Measurements from ENCODE around the gene WDR36. TPM values are rescaled to one million over a fixed set of nuclear protein-coding genes. Genes with fewer than 3 reads are reported as not detected.

The WDR36 gene
- polyA plus RNA-seq, 1 of the 3 experiments (the other 2 are of a cell fraction) = 6.7 TPM

DNA sequence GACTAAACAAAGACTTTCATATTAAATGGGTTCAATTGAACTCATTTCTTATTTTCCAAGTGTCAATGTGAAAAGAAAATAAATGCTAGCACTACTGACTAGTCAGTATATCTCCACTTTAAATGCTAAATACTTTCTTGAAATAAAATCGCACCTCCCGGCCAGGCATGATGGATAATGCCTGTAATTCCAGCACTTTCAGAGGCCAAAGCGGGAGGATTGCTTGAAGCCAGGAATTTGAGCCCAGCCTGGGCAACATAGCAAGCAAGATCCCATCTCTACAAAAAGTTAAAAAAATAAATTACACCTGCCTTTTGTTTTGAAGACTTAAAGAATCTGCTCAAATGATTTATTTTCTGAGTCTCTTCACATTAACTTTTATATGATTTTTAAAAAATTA lies 34.7 kb downstream of the WDR36 start:
- Histone ChIP-seq H3K27ac (ENCODE audit: low read depth in 2 of 2, low read length in 1 of 2) (peak overlapping the region in 1 of 2 experiments; percentile 25; a peak in 1 of 4 replicates), H4K20me1 (ENCODE audit: insufficient read depth) (no peaks in the 10 kb centered on the region), H3K4me3 (ENCODE audit: low read depth in 2 of 2, low read length in 1 of 2) (no peak overlapping the region), H3K36me3 (replicated peaks in 1 of 2; ENCODE audit: control insufficient read depth in 1 of 2, insufficient read depth in 2 of 2, low read length in 1 of 2) (peaks cover 73 to 74% of the 10 kb centered on the region in 2 experiments), H3K4me2 (no peak overlapping the region), H3K4me1 (ENCODE audit: control insufficient read depth in 1 of 2, insufficient read depth in 2 of 2, low read depth in 1 of 2, low read length in 1 of 2) (no peaks in the 10 kb centered on the region; a peak in 2 of 4 replicates), H3K27me3 (ENCODE audit: insufficient read depth) (no peaks in the 10 kb centered on the region), H3F3A (replicated peaks; ENCODE audit: insufficient read depth) (peaks cover 20% of the 10 kb centered on the region), H3K79me2 (ENCODE audit: insufficient read depth) (no peaks in the 10 kb centered on the region), H3K9me3 (no peaks in the 10 kb centered on the region; the same call in 1 of the 2 replicates), H3K9me2 (no peaks in the 10 kb centered on the region), H3K9ac (no peak overlapping the region), H2AFZ (ENCODE audit: low read depth) (no peak overlapping the region)
- WGBS (ENCODE audit: low lambda C conversion rate) = 99% methylated on average over 3 of the region's 3 CpGs
- TF ChIP-seq MXI1 (IDR thresholded peaks at IDR 0.05; ENCODE audit: low read depth, low read length) = no peak
- POLR2A ChIA-PET = no interaction called here
- CTCF ChIA-PET = no interaction called here
- DNase-seq = no peak

DNA sequence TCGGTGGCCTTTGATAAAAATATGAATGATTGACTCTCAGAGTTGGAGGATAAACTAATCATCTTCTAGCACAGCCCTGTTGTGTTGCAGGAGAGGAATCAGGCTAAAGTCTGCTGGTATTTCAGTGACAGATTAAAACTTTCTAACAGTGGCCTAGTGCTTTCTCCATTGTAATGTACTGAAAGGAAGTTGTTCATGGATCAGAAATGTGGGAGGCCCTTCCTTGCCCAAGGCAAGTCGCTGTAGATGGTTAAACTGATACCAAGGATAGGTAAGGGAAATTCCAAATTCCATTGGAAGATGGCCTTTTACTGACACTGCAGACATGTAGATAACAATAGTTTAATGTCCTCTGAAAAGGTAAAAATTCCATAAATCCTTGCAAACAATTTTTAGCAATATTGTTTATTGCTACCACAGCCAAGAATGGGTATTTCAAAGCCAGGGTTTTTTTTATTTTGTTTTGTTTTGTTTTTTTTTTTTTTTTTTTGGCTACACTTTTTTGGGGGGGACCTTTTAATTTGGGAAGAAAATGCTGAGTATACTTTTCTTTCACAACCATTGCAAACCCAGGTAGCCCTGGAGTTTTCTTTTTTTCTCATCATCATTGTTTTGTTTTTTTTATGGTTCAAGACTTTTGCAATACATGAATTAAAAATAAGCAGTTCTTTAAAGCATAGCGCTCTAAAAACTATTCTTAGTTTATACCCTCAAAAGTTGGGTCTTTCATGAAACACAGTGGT lies 35.5 kb downstream of the WDR36 start:
- ChIA-PET POLR2A (no interaction called here), CTCF (no interaction called here)
- WGBS (ENCODE audit: low lambda C conversion rate) = 52% methylated on average over 3 of the region's 3 CpGs
- Histone ChIP-seq H3K4me1 (ENCODE audit: control insufficient read depth in 1 of 2, insufficient read depth in 2 of 2, low read depth in 1 of 2, low read length in 1 of 2) (no peaks in the 10 kb centered on the region; a peak in 2 of 4 replicates), H3K27me3 (ENCODE audit: insufficient read depth) (no peaks in the 10 kb centered on the region), H2AFZ (ENCODE audit: low read depth) (no peak overlapping the region), H4K20me1 (ENCODE audit: insufficient read depth) (no peaks in the 10 kb centered on the region), H3K9me3 (no peaks in the 10 kb centered on the region; the same call in 1 of the 2 replicates), H3K79me2 (ENCODE audit: insufficient read depth) (no peaks in the 10 kb centered on the region), H3K36me3 (replicated peaks in 1 of 2; ENCODE audit: control insufficient read depth in 1 of 2, insufficient read depth in 2 of 2, low read length in 1 of 2) (peaks cover 65 to 67% of the 10 kb centered on the region in 2 experiments), H3F3A (replicated peaks; ENCODE audit: insufficient read depth) (peaks cover 20% of the 10 kb centered on the region), H3K9me2 (no peaks in the 10 kb centered on the region), H3K9ac (no peak overlapping the region), H3K4me3 (ENCODE audit: low read depth in 2 of 2, low read length in 1 of 2) (no peak overlapping the region), H3K27ac (ENCODE audit: low read depth in 2 of 2, low read length in 1 of 2) (peak overlapping the region in 1 of 2 experiments; percentile 25; a peak in 1 of 4 replicates), H3K4me2 (no peak overlapping the region)
- DNase-seq = no peak
- TF ChIP-seq, protein P1, sequence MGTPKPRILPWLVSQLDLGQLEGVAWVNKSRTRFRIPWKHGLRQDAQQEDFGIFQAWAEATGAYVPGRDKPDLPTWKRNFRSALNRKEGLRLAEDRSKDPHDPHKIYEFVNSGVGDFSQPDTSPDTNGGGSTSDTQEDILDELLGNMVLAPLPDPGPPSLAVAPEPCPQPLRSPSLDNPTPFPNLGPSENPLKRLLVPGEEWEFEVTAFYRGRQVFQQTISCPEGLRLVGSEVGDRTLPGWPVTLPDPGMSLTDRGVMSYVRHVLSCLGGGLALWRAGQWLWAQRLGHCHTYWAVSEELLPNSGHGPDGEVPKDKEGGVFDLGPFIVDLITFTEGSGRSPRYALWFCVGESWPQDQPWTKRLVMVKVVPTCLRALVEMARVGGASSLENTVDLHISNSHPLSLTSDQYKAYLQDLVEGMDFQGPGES (IDR thresholded peaks at IDR 0.05; ENCODE audit: low read depth, low read length) = no peak
- peak; percentile 5; the same call in 1 of the 2 replicates for TF ChIP-seq JUND (IDR thresholded peaks at IDR 0.05)
- no peak for TF ChIP-seq MXI1 (IDR thresholded peaks at IDR 0.05; ENCODE audit: low read depth, low read length)
- TF ChIP-seq, protein P2, sequence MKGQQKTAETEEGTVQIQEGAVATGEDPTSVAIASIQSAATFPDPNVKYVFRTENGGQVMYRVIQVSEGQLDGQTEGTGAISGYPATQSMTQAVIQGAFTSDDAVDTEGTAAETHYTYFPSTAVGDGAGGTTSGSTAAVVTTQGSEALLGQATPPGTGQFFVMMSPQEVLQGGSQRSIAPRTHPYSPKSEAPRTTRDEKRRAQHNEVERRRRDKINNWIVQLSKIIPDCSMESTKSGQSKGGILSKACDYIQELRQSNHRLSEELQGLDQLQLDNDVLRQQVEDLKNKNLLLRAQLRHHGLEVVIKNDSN (IDR thresholded peaks at IDR 0.05; ENCODE audit: borderline replicate concordance, low read depth) = no peak
- no peak for TF ChIP-seq CHD2 (IDR thresholded peaks at IDR 0.05; ENCODE audit: low read length, partially characterized antibody)
- TF ChIP-seq, protein P3, sequence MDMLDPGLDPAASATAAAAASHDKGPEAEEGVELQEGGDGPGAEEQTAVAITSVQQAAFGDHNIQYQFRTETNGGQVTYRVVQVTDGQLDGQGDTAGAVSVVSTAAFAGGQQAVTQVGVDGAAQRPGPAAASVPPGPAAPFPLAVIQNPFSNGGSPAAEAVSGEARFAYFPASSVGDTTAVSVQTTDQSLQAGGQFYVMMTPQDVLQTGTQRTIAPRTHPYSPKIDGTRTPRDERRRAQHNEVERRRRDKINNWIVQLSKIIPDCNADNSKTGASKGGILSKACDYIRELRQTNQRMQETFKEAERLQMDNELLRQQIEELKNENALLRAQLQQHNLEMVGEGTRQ (IDR thresholded peaks at IDR 0.05; ENCODE audit: borderline replicate concordance, low read depth, low read length) = no peak
- TF ChIP-seq, protein P4, sequence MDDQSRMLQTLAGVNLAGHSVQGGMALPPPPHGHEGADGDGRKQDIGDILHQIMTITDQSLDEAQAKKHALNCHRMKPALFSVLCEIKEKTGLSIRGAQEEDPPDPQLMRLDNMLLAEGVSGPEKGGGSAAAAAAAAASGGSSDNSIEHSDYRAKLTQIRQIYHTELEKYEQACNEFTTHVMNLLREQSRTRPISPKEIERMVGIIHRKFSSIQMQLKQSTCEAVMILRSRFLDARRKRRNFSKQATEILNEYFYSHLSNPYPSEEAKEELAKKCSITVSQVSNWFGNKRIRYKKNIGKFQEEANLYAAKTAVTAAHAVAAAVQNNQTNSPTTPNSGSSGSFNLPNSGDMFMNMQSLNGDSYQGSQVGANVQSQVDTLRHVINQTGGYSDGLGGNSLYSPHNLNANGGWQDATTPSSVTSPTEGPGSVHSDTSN (IDR thresholded peaks at IDR 0.05) = 0 out of 2 replicates have a peak, but pooled peaks have one; percentile 15
- TF ChIP-seq FOXM1 (IDR thresholded peaks at IDR 0.05; ENCODE audit: low read depth) = no peak
- TF ChIP-seq TAF1 (IDR thresholded peaks at IDR 0.05; ENCODE audit: borderline replicate concordance, low read depth, low read length) = no peak
- TF ChIP-seq TEAD4 (IDR thresholded peaks at IDR 0.05; ENCODE audit: borderline replicate concordance, insufficient read depth) = no peak
- no peak for TF ChIP-seq NRF1 (IDR thresholded peaks at IDR 0.05; ENCODE audit: low read depth, low read length)
- TF ChIP-seq EP300 (IDR thresholded peaks at IDR 0.05; ENCODE audit: borderline replicate concordance in 1 of 2, low read depth in 1 of 2, low read length in 1 of 2) = 0 out of 4 replicates have a peak, but pooled peaks of 1 of the 2 experiments have one; percentile 10
- TF ChIP-seq RAD21 (IDR thresholded peaks at IDR 0.05; ENCODE audit: low read length) = no peak
- no peak for TF ChIP-seq ELF1 (IDR thresholded peaks at IDR 0.05)
- TF ChIP-seq, protein P5, sequence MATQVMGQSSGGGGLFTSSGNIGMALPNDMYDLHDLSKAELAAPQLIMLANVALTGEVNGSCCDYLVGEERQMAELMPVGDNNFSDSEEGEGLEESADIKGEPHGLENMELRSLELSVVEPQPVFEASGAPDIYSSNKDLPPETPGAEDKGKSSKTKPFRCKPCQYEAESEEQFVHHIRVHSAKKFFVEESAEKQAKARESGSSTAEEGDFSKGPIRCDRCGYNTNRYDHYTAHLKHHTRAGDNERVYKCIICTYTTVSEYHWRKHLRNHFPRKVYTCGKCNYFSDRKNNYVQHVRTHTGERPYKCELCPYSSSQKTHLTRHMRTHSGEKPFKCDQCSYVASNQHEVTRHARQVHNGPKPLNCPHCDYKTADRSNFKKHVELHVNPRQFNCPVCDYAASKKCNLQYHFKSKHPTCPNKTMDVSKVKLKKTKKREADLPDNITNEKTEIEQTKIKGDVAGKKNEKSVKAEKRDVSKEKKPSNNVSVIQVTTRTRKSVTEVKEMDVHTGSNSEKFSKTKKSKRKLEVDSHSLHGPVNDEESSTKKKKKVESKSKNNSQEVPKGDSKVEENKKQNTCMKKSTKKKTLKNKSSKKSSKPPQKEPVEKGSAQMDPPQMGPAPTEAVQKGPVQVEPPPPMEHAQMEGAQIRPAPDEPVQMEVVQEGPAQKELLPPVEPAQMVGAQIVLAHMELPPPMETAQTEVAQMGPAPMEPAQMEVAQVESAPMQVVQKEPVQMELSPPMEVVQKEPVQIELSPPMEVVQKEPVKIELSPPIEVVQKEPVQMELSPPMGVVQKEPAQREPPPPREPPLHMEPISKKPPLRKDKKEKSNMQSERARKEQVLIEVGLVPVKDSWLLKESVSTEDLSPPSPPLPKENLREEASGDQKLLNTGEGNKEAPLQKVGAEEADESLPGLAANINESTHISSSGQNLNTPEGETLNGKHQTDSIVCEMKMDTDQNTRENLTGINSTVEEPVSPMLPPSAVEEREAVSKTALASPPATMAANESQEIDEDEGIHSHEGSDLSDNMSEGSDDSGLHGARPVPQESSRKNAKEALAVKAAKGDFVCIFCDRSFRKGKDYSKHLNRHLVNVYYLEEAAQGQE (IDR thresholded peaks at IDR 0.05; ENCODE audit: low read depth, low read length) = no peak
- no peak for TF ChIP-seq GABPA (IDR thresholded peaks at IDR 0.05; ENCODE audit: low read depth)
- TF ChIP-seq MEF2A (IDR thresholded peaks at IDR 0.05; ENCODE audit: borderline replicate concordance, low read depth) = no peak
- TF ChIP-seq FOSL2 (IDR thresholded peaks at IDR 0.05; ENCODE audit: borderline replicate concordance, low read depth) = no peak; the same call in 1 of the 2 replicates
- TF ChIP-seq RFX5 (IDR thresholded peaks at IDR 0.05; ENCODE audit: low read length) = no peak

Measured in SK-N-SH (cell line).